BJ (cell line): ENCODE results near the gene USP22. TPM values are rescaled to one million over a fixed set of nuclear protein-coding genes. Genes with fewer than 3 reads are reported as not detected.

Source experiments
- CTCF ChIA-PET: fragments of 350-600 bp; formaldehyde crosslinking; extraction: SDS; loops from one replicate; lab custom pipeline; 2021; ENCODE audit warnings: antibody characterized with exemption, inconsistent platforms; lab: Yijun Ruan, JAX
- POLR2A ChIA-PET: fragments of 300-600 bp; sonication (Branson Sonifier 250); formaldehyde crosslinking; extraction: SDS; loops from one replicate; lab custom pipeline; 2021; ENCODE audit warnings: antibody characterized with exemption; lab: Charles Lee
- DNase-seq: peaks from one replicate; pipeline ENCODE4 v3.0.0-alpha.2; 2011; ENCODE audit warnings: low read depth
- H3K27me3 ChIP-seq: 2 replicates; pipeline ENCODE4 v1.6.0; 2011; ENCODE audit warnings: low read length; ENCODE audit not compliant: control insufficient read depth, insufficient read depth
- H3K36me3 ChIP-seq: 2 replicates; pipeline ENCODE4 v1.5.1; 2011; ENCODE audit warnings: low read length; ENCODE audit not compliant: control insufficient read depth, insufficient read depth
- H3K4me3 ChIP-seq: 2 replicates; pipeline ENCODE4 v1.5.1; 2011; ENCODE audit warnings: low read depth, mild to moderate bottlenecking, control low read depth, low read length
- CTCF ChIP-seq: IDR thresholded peaks from 2 replicates; pipeline ENCODE4 v1.5.1; 2011; ENCODE audit warnings: low read depth, mild to moderate bottlenecking, control low read depth, inconsistent platforms, low read length, moderate library complexity; ENCODE audit not compliant: insufficient read depth
- polyA plus RNA-seq: library from polyadenylated mRNA; depleted of rRNA; stranded (reverse); fragments of >200 nt; gene quantifications from 2 replicates; pipeline ENCODE4 v1.2.3, GENCODE V29; 2011

The USP22 gene
- polyA plus RNA-seq, 1 experiment, result 212 TPM

GRCh38 chr17:21024024-21024423 is 18.8 kb downstream of the USP22 start:
- H3K27me3 ChIP-seq, result no peaks in the 10 kb centered on the region
- peaks cover 26% of the 10 kb centered on the region for H3K36me3 ChIP-seq
- ChIA-PET POLR2A (no interaction called here), CTCF (interaction anchor here (1.0 to 1.9 kb wide), 3 partner anchors 16 to 20 kb away, joined by 3 to 4 read pairs (median 4); no protein-coding TSS in a partner anchor)
- H3K4me3 ChIP-seq, result no peak overlapping the region
- no peak for TF ChIP-seq CTCF
- DNase-seq, result no peak

- ChIA-PET CTCF (no interaction called here), POLR2A (no interaction called here)
- Histone ChIP-seq H3K27me3 (no peaks in the 10 kb centered on the region), H3K4me3 (no peak overlapping the region), H3K36me3 (peaks cover 42% of the 10 kb centered on the region)
- no peak for TF ChIP-seq CTCF
- no peak for DNase-seq
These were observed 21.5 kb downstream of the USP22 start for GRCh38 chr17:21021208-21021803.

- H3K4me3 ChIP-seq, result no peak overlapping the region
- peaks cover 42% of the 10 kb centered on the region for H3K36me3 ChIP-seq
- POLR2A ChIA-PET, result no interaction called here
- no peaks in the 10 kb centered on the region for H3K27me3 ChIP-seq
- CTCF ChIA-PET, result no interaction called here
- no peak for DNase-seq
- TF ChIP-seq CTCF, result no peak
These were observed 22.2 kb downstream of the USP22 start for GRCh38 chr17:21020622-21021021.

GRCh38 chr17:21019976-21020586 is 22.7 kb downstream of the USP22 start:
- no peak overlapping the region for H3K4me3 ChIP-seq
- CTCF ChIA-PET, result no interaction called here
- DNase-seq, result no peak
- peaks cover 46% of the 10 kb centered on the region for H3K36me3 ChIP-seq
- H3K27me3 ChIP-seq, result no peaks in the 10 kb centered on the region
- POLR2A ChIA-PET, result no interaction called here
- peak; percentile 30; the same call in 1 of the 2 replicates for TF ChIP-seq CTCF

DNA sequence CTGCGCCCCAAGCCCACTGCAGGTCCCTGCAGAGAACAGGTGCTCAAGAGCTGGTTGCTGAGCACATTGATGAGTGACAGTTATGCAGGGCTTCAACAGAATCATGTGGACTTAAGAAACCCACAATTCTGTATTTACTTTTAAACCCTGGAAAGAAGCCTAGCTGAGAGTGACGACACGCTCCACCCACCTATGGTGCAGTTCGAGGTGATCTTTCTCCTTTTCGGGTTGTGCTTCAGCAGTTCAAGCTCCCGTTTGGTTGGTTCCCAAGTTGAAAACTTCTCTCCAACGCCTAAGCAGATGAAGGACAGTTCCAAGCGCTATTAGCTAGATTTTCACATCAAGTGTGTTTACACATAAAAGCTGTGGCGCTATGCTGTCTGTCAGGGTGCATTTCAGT is 23.9 kb downstream of the USP22 start:
- Histone ChIP-seq H3K36me3 (peaks cover 52% of the 10 kb centered on the region), H3K27me3 (no peaks in the 10 kb centered on the region), H3K4me3 (no peak overlapping the region)
- ChIA-PET POLR2A (no interaction called here), CTCF (interaction anchor here (0.9 kb wide), 1 partner anchor 12 kb away, joined by 3 read pairs; no protein-coding TSS in a partner anchor)
- TF ChIP-seq CTCF, result no peak
- no peak for DNase-seq
